Nucleus accumbens (tissue), 56 donors: ENCODE results near the gene POP4.

Experiments
- DNase-seq, 56 donors: peaks; one replicate each; lab custom pipeline; 2025; lab: John Stamatoyannopoulos, UW

The POP4 gene

GRCh38 chr19:29658221-29658991, 52.3 kb downstream of the POP4 start:
- no peak for DNase-seq

GRCh38 chr19:29660835-29661234, 54.8 kb downstream of the POP4 start:
- no peak for DNase-seq

GRCh38 chr19:29662278-29662603, 56.2 kb downstream of the POP4 start:
- no peak for DNase-seq

- DNase-seq, result peak in 8 of 56 donors; percentile 23 to 51 (median 30)
These were observed 56.7 kb downstream of the POP4 start for GRCh38 chr19:29662604-29663404.

- no peak for DNase-seq
These were observed 58.0 kb downstream of the POP4 start for GRCh38 chr19:29663861-29664752.

GRCh38 chr19:29664753-29665214, 58.7 kb downstream of the POP4 start:
- no peak for DNase-seq

- DNase-seq, result peak in 53 of 56 donors; percentile 43 to 93 (median 80)
These were observed 59.2 kb downstream of the POP4 start, which contains the start of gene PLEKHF1 for GRCh38 chr19:29665215-29665825. TSS of gene PLEKHF1 (plus strand) at chr19:29665461. CDS start at chr19:29673840, 8,379 bp downstream.

- DNase-seq, result peak in 4 of 56 donors; percentile 26 to 36 (median 31)
These were observed 59.9 kb downstream of the POP4 start for GRCh38 chr19:29665826-29666577.
